ENCODE data around the gene PTPN14. TPM values are rescaled to one million over a fixed set of nuclear protein-coding genes. Genes with fewer than 3 reads are reported as not detected.

PTPN14 gene
- total and polyA plus RNA-seq, 2 of the 4 experiments (the other 2 are of a cell fraction), result 21.5 to 31.7 TPM

GRCh38 chr1:214300149-214300780, 251.1 kb downstream of the PTPN14 start:
- Histone ChIP-seq H2AK9ac (replicated peaks; ENCODE audit: low read depth, low read length, poor library complexity) (no peak overlapping the region), H2BK20ac (ENCODE audit: low read depth, low read length) (no peak overlapping the region), H3K36me3 (ENCODE audit: control insufficient read depth, insufficient read depth, low read length) (no peaks in the 10 kb centered on the region), H3K9ac (ENCODE audit: low read depth, low read length) (no peak overlapping the region), H3K79me1 (ENCODE audit: low read depth in 1 of 2, low read length in 2 of 2) (peaks cover 18 to 31% of the 10 kb centered on the region in 2 experiments), H2BK5ac (ENCODE audit: low read depth, low read length, poor library complexity, severe bottlenecking) (no peak overlapping the region), H3K4me1 (ENCODE audit: control insufficient read depth, insufficient read depth, low read length) (peaks cover 8% of the 10 kb centered on the region), H4K8ac (ENCODE audit: low read depth in 2 of 2, low read length in 2 of 2) (no peak overlapping the region), H3K4ac (ENCODE audit: low read depth, low read length) (no peak overlapping the region), H3K9me1 (ENCODE audit: insufficient read depth, low read length) (0 out of 2 replicates have a peak, but pooled peaks cover 3% of the 10 kb centered on the region), H4K91ac (ENCODE audit: insufficient read depth, low read depth, low read length) (no peak overlapping the region), H3K14ac (replicated peaks; ENCODE audit: low read depth, low read length) (no peak overlapping the region), H3K27ac (ENCODE audit: insufficient read depth, low read length) (no peak overlapping the region), H3K56ac (ENCODE audit: extremely low read depth, insufficient read depth, low read length) (no peak overlapping the region), H2BK15ac (ENCODE audit: low read depth, low read length) (no peak overlapping the region), H4K20me1 (ENCODE audit: insufficient read depth, low read length) (peaks cover 4% of the 10 kb centered on the region; the same call in 1 of the 2 replicates), H3K27me3 (ENCODE audit: control insufficient read depth, insufficient read depth, low read length) (no peaks in the 10 kb centered on the region), H3K4me2 (ENCODE audit: low read depth, low read length) (no peak overlapping the region), H3K4me3 (ENCODE audit: insufficient read depth, low read depth, low read length) (no peak overlapping the region), H2AK5ac (ENCODE audit: low read depth, low read length) (no peak overlapping the region), H3K9me3 (ENCODE audit: control insufficient read depth, insufficient read depth, low read length) (no peaks in the 10 kb centered on the region), H2BK120ac (ENCODE audit: low read depth, low read length) (no peak overlapping the region), H3K23ac (ENCODE audit: low read depth, low read length) (no peak overlapping the region), H3K18ac (ENCODE audit: low read depth, low read length) (no peak overlapping the region), H4K5ac (ENCODE audit: low read depth, low read length) (no peak overlapping the region), H2AFZ (replicated peaks; ENCODE audit: low read length, poor library complexity) (no peak overlapping the region)
- ChIA-PET CTCF (interaction anchor here (1.4 to 1.6 kb wide), 2 partner anchors 8 to 39 kb away, joined by 3 to 8 read pairs; no protein-coding TSS in a partner anchor), POLR2A (ENCODE audit: unreplicated experiment) (no interaction called here)
- TF ChIP-seq CHD1 (IDR thresholded peaks at IDR 0.05; ENCODE audit: low read depth, low read length) (no peak), MAZ (IDR thresholded peaks at IDR 0.05; ENCODE audit: borderline replicate concordance, low read depth, low read length) (no peak), RFX5 (IDR thresholded peaks at IDR 0.05; ENCODE audit: low read depth, low read length) (no peak), USF2 (IDR thresholded peaks at IDR 0.05; ENCODE audit: low read depth, low read length) (no peak), FOS (IDR thresholded peaks at IDR 0.05; ENCODE audit: low read depth, low read length) (no peak), NFE2L2 (IDR thresholded peaks at IDR 0.05; ENCODE audit: low read depth, low read length) (no peak)
- no TSS peak for BruUV-seq (replicated peaks)
- ATAC-seq (ENCODE audit: low read depth) (no peak), DNase-seq (no peak)
- intact Hi-C loops (cut with micrococcal nuclease), result no loop called here
- in situ Hi-C loops (cut with MboI; ENCODE audit: low sequenced_read_pairs), result no loop called here
- dilution Hi-C loops (cut with HindIII; ENCODE audit: low sequenced_read_pairs, unreplicated experiment), result no loop called here
- 90% methylated on average over 2 of the region's 9 CpGs; no CpG with 5 or more reads in 1 of the 2 experiments for WGBS, 2 experiments (ENCODE audit: extremely low coverage in 2 of 2, insufficient read length in 1 of 2)

Other genes with a start within 250 kb of the PTPN14 start
- 51.8 and 80.0 TPM in 2 replicates for gene CENPF, start 51.6 kb upstream of the PTPN14 start, total RNA-seq (2012; rRNA removed)
- 17.4 and 20.9 TPM in 2 replicates for gene CENPF, start 51.6 kb upstream of the PTPN14 start, polyA plus RNA-seq (2012; rRNA removed)

Data from IMR-90 (cell line).